C4-2B (cell line): ENCODE results near the gene AQP9.

Source experiments
- CTCF ChIP-seq: fragments of 450-650 bp; conservative IDR thresholded peaks from 2 replicates; pipeline ENCODE4 v1.5.1; 2017; ENCODE audit warnings: mild to moderate bottlenecking
- ZFX ChIP-seq: fragments of 450-650 bp; IDR thresholded peaks from 2 replicates; pipeline ENCODE4 v1.6.1; 2017

- TF ChIP-seq CTCF (no peak), ZFX (no peak)
These were observed 65.4 kb downstream of the AQP9 start for GRCh38 chr15:58203537-58203936.
